SK-N-SH (cell line): ENCODE measurements around the gene OLFM2.

Experiments used
- EP300 ChIP-seq, 2 experiments: IDR thresholded peaks; 2 replicates each; pipeline versions ENCODE4 v1.4.0 to v1.6.1; 2012; ENCODE audit warnings: borderline replicate concordance in 1 of 2, low read depth in 1 of 2, low read length in 1 of 2
- EZH2phosphoT487 ChIP-seq: fragments of 200-600 bp; sonication (generic); IDR thresholded peaks from 2 replicates; pipeline ENCODE4 v1.6.1; 2017; ENCODE audit warnings: low read depth, mixed run types, mild to moderate bottlenecking, antibody characterized with exemption, moderate library complexity, borderline replicate concordance
- GABPA ChIP-seq: IDR thresholded peaks from 2 replicates; pipeline ENCODE4 v1.4.0; 2012; ENCODE audit warnings: low read depth, mild to moderate bottlenecking
- MXI1 ChIP-seq: IDR thresholded peaks from 2 replicates; pipeline ENCODE4 v1.6.1; 2012; ENCODE audit warnings: mild to moderate bottlenecking, low read depth, low read length, improper control_type of control experiment
- NRF1 ChIP-seq: IDR thresholded peaks from 2 replicates; pipeline ENCODE4 v1.6.1; 2012; ENCODE audit warnings: low read depth, mild to moderate bottlenecking, low read length
- RAD21 ChIP-seq: IDR thresholded peaks from 2 replicates; pipeline ENCODE4 v1.6.1; 2012; ENCODE audit warnings: mild to moderate bottlenecking, low read length
- SIN3A ChIP-seq: IDR thresholded peaks from 2 replicates; pipeline ENCODE4 v1.6.1; 2012; ENCODE audit warnings: low read depth, mild to moderate bottlenecking, low read length, moderate library complexity, borderline replicate concordance
- TAF1 ChIP-seq: IDR thresholded peaks from 2 replicates; pipeline ENCODE4 v1.6.1; 2012; ENCODE audit warnings: low read depth, mild to moderate bottlenecking, low read length, moderate library complexity, borderline replicate concordance
- TCF12 ChIP-seq: IDR thresholded peaks from 2 replicates; pipeline ENCODE4 v1.4.0; 2012
- TEAD4 ChIP-seq: IDR thresholded peaks from 2 replicates; pipeline ENCODE4 v1.4.0; 2012; ENCODE audit warnings: mild to moderate bottlenecking, borderline replicate concordance; ENCODE audit not compliant: insufficient read depth
- YY1 ChIP-seq: IDR thresholded peaks from 2 replicates; pipeline ENCODE4 v1.4.0; 2012; ENCODE audit warnings: low read depth, mild to moderate bottlenecking
- TF ChIP-seq, protein P1 (sequence below): fragments of 200-600 bp; sonication (generic); IDR thresholded peaks from 2 replicates; pipeline ENCODE4 v1.6.1; 2017; ENCODE audit warnings: antibody characterized with exemption, mild to moderate bottlenecking, moderate library complexity
- TF ChIP-seq, protein P2 (sequence below): fragments of 150-350 bp; IDR thresholded peaks from 2 replicates; pipeline ENCODE4 v1.6.1; 2016; ENCODE audit warnings: mild to moderate bottlenecking, low read depth, low read length

GRCh38 chr19:9857076-9857721 is 79.1 kb downstream of the OLFM2 start:
- TF ChIP-seq TAF1 (no peak), RAD21 (no peak), NRF1 (no peak), TCF12 (no peak), EP300 (IDR thresholded peaks at IDR 0.05; ENCODE audit: borderline replicate concordance in 1 of 2, low read depth in 1 of 2, low read length in 1 of 2) (no peak), TEAD4 (no peak), EZH2phosphoT487 (no peak), YY1 (no peak), GABPA (no peak), MXI1 (no peak), SIN3A (no peak)
- TF ChIP-seq, protein P1, sequence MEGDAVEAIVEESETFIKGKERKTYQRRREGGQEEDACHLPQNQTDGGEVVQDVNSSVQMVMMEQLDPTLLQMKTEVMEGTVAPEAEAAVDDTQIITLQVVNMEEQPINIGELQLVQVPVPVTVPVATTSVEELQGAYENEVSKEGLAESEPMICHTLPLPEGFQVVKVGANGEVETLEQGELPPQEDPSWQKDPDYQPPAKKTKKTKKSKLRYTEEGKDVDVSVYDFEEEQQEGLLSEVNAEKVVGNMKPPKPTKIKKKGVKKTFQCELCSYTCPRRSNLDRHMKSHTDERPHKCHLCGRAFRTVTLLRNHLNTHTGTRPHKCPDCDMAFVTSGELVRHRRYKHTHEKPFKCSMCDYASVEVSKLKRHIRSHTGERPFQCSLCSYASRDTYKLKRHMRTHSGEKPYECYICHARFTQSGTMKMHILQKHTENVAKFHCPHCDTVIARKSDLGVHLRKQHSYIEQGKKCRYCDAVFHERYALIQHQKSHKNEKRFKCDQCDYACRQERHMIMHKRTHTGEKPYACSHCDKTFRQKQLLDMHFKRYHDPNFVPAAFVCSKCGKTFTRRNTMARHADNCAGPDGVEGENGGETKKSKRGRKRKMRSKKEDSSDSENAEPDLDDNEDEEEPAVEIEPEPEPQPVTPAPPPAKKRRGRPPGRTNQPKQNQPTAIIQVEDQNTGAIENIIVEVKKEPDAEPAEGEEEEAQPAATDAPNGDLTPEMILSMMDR = no peak
- TF ChIP-seq, protein P2, sequence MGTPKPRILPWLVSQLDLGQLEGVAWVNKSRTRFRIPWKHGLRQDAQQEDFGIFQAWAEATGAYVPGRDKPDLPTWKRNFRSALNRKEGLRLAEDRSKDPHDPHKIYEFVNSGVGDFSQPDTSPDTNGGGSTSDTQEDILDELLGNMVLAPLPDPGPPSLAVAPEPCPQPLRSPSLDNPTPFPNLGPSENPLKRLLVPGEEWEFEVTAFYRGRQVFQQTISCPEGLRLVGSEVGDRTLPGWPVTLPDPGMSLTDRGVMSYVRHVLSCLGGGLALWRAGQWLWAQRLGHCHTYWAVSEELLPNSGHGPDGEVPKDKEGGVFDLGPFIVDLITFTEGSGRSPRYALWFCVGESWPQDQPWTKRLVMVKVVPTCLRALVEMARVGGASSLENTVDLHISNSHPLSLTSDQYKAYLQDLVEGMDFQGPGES = no peak
